B cell (primary cell): ENCODE measurements around the gene SGTA. TPM values are rescaled to one million over a fixed set of nuclear protein-coding genes. Genes with fewer than 3 reads are reported as not detected.
A peak's percentile ranks its signal among the peaks of the same experiment; 100 is the strongest.

Experiments
- ATAC-seq: fragments of 200-7000 bp; cut with Tn5 transposase; one replicate; pipeline ENCODE4 v1.10.0; 2021; ENCODE audit warnings: low read depth, mild to moderate bottlenecking, moderate number of reproducible peaks, moderate library complexity
- CTCF ChIA-PET: fragments of 350-600 bp; sonication (Branson Sonifier 250); formaldehyde crosslinking; loops from one replicate; lab custom pipeline; 2021; ENCODE audit warnings: antibody characterized with exemption, inconsistent platforms; lab: Charles Lee
- POLR2A ChIA-PET: fragments of 350-600 bp; sonication (Branson Sonifier 250); formaldehyde crosslinking; loops from one replicate; lab custom pipeline; 2021; ENCODE audit warnings: antibody characterized with exemption; lab: Charles Lee
- DNase-seq: peaks from one replicate; pipeline ENCODE4 v3.0.0; 2013
- H2AFZ ChIP-seq: 2 replicates; pipeline ENCODE4 v1.6.1; 2012; ENCODE audit warnings: mild to moderate bottlenecking, low read depth, low read length; ENCODE audit not compliant: insufficient read depth, poor library complexity, severe bottlenecking
- H3K27ac ChIP-seq, 2 donors: 1 replicate in 1 of 2; 2 replicates in 1 of 2; pipeline ENCODE4 v1.5.1; 2012 to 2013; ENCODE audit warnings: low read length in 2 of 2, mild to moderate bottlenecking in 2 of 2, moderate library complexity in 1 of 2
- H3K27me3 ChIP-seq, 4 experiments: fragments of 200-600 bp in 1 of 4; sonication (generic) in 1 of 4; replicated peaks in 1 of 4; 1 replicate in 2 of 4; 2 replicates in 2 of 4; pipeline versions ENCODE4 v1.6.1 to v1.7.0; 2013 to 2016; ENCODE audit warnings: low read length in 3 of 4, mild to moderate bottlenecking in 2 of 4, mixed read lengths in 1 of 4, moderate library complexity in 1 of 4; ENCODE audit not compliant: insufficient read depth in 4 of 4, control insufficient read depth in 3 of 4; ENCODE audit errors: control extremely low read depth in 1 of 4
- H3K36me3 ChIP-seq, 2 experiments: replicated peaks in 1 of 2; 1 replicate in 1 of 2; 2 replicates in 1 of 2; pipeline versions ENCODE4 v1.6.1 to v1.7.1; 2013; ENCODE audit warnings: low read length in 1 of 2; ENCODE audit not compliant: insufficient read depth in 2 of 2, control insufficient read depth in 1 of 2; ENCODE audit errors: control extremely low read depth in 1 of 2, extremely low read depth in 1 of 2
- H3K4me1 ChIP-seq, 2 donors: fragments of 200-600 bp in 1 of 2; sonication (generic) in 1 of 2; 1 replicate in 1 of 2; 2 replicates in 1 of 2; pipeline versions ENCODE4 v1.5.1 to v1.6.1; 2013 to 2017; ENCODE audit warnings: low read length in 2 of 2; ENCODE audit not compliant: control insufficient read depth in 2 of 2, insufficient read depth in 2 of 2
- H3K4me2 ChIP-seq: replicated peaks from 2 replicates; pipeline ENCODE3; 2012; ENCODE audit warnings: mild to moderate bottlenecking, low read depth, low read length; ENCODE audit not compliant: poor library complexity, severe bottlenecking
- H3K4me3 ChIP-seq, 5 experiments: fragments of 200-600 bp in 1 of 5; sonication (generic) in 1 of 5; 1 replicate in 3 of 5; 2 replicates in 2 of 5; pipeline versions ENCODE4 v1.5.1 to v1.7.0; 2011 to 2016; ENCODE audit warnings: low read length in 4 of 5, mild to moderate bottlenecking in 4 of 5, low read depth in 2 of 5, control low read depth in 1 of 5, moderate library complexity in 1 of 5; ENCODE audit not compliant: insufficient read depth in 1 of 5; ENCODE audit errors: control extremely low read depth in 1 of 5, extremely low read depth in 1 of 5
- H3K79me2 ChIP-seq: fragments of 200-600 bp; sonication (generic); one replicate; pipeline ENCODE4 v1.6.0; 2016; ENCODE audit warnings: low read length; ENCODE audit not compliant: control insufficient read depth, insufficient read depth
- H3K9ac ChIP-seq: fragments of 200-600 bp; sonication (generic); 2 replicates; pipeline ENCODE4 v1.6.1; 2017; ENCODE audit warnings: mild to moderate bottlenecking, low read length, moderate library complexity
- H3K9me3 ChIP-seq, 3 donors: one replicate each; pipeline versions ENCODE4 v1.6.1 to v1.7.1; 2013; ENCODE audit warnings: low read length in 2 of 3; ENCODE audit not compliant: control insufficient read depth in 2 of 3, insufficient read depth in 1 of 3; ENCODE audit errors: control extremely low read depth in 1 of 3
- H4K20me1 ChIP-seq: 2 replicates; pipeline ENCODE4 v1.6.0; 2012; ENCODE audit warnings: mild to moderate bottlenecking, low read length; ENCODE audit not compliant: insufficient read depth, control insufficient read depth, poor library complexity, severe bottlenecking
- H3K27ac Mint-ChIP-seq: one replicate; pipeline ENCODE4 v1.8.0; 2021; ENCODE audit warnings: mixed read lengths
- H3K27me3 Mint-ChIP-seq: one replicate; pipeline ENCODE4 v1.8.0; 2021; ENCODE audit warnings: mixed read lengths
- H3K4me1 Mint-ChIP-seq: one replicate; pipeline ENCODE4 v1.8.0; 2021; ENCODE audit warnings: mixed read lengths
- H3K4me3 Mint-ChIP-seq: one replicate; pipeline ENCODE4 v1.8.0; 2021; ENCODE audit warnings: mixed read lengths
- H3K9me3 Mint-ChIP-seq: one replicate; pipeline ENCODE4 v1.8.0; 2022; ENCODE audit warnings: mixed read lengths; ENCODE audit not compliant: insufficient read depth
- EZH2 ChIP-seq: IDR thresholded peaks from 2 replicates; pipeline ENCODE4 v1.6.1; 2012; ENCODE audit warnings: borderline replicate concordance, low read depth, mild to moderate bottlenecking, moderate library complexity, low read length; ENCODE audit not compliant: insufficient read depth, poor library complexity, severe bottlenecking
- WGBS: methylation state at CpG from one replicate; pipeline ENCODE4 v1.1.5; 2013; ENCODE audit warnings: missing lambda C conversion rate; ENCODE audit not compliant: insufficient coverage; 5-methylcytosine and 5-hydroxymethylcytosine counted together
- intact Hi-C: fragments of 100-400 bp; cut with micrococcal nuclease; formaldehyde crosslinking; loops from one replicate; pipeline ENCODE4 v1.10.0; 2022
- polyA plus RNA-seq: library from polyadenylated mRNA; depleted of rRNA; stranded (reverse); fragments of >200 nt; gene quantifications from 2 replicates; pipeline ENCODE4 v1.2.3, GENCODE V29; 2012
- total RNA-seq, 2 donors: library from RNA; stranded (reverse); fragments of 120-200 nt in 1 of 2; gene quantifications; 1 replicate in 1 of 2; 2 replicates in 1 of 2; pipeline versions ENCODE4 v1.2.3 to v1.2.4, GENCODE V29; 2013 to 2022
- TF ChIP-seq, protein P1 (sequence below): fragments of 200-600 bp; IDR thresholded peaks from one replicate; pipeline ENCODE4 v1.8.0; 2022; ENCODE audit warnings: antibody characterized with exemption, mild to moderate bottlenecking

SGTA gene
- total and polyA plus RNA-seq, 2 donors (not counting 1 experiment from before 2014, with no cell fraction given): 36.6 to 42.0 TPM

DNA sequence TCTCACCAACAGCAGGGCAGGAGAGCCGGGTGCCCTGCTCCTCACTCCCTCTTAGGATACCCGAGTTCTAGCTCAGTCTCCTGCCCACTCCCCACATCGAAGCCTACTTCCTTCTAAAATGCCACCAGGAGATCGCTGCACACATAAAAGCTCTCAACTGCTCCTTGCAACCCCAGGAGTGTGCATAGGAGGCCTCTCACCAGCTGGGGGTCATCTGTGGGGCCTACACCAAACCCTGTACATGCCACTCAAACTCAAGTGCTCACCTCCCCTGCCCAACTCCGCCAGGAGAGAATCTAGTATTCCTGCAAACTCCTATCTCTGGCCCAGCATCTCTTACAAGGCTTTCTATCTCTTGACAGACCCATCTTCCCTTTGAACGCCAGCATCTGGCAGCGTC, 2.8 kb downstream of the SGTA start:
- H3K4me1 Mint-ChIP-seq: peaks cover 55% of the 10 kb centered on the region

DNA sequence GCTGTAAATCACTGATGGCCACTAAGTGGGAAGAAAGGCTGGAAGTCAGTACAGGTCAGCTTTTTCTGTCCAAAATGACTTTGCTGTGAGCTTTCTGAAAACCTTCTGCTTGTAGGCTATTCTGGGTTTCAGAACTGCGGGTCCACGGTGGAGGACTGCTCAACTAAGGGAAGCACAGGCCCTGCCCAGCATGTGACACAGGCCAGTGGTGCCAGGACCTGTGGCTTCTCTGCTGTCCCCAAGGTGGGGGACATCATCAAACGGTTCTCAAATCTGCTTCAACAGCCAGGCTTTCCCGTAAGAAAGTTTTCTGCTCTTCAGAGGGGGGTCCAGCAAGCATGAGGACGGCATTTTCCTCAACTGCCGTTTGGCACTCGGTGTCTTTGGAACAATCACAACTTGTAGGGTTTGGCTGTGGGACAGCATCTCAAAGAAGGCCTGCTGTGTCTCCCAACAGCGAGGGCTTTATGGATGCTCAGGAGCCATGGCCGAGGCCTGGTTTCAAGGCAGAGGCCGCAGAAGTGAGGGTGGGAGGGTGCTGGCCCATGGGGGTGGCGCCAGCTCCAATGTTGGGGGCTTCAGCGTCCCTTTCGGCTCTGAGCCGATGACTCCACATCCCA, 3.8 kb downstream of the SGTA start:
- H3K27me3 ChIP-seq: no peaks in the 10 kb centered on the region
- CTCF ChIA-PET: no interaction called here
- H3K36me3 ChIP-seq: peaks cover 0 to 3% of the 10 kb centered on the region in 2 experiments
- no peak for ATAC-seq
- POLR2A ChIA-PET: no interaction called here
- intact Hi-C loops: no loop called here
- no peak overlapping the region for H3K27ac Mint-ChIP-seq
- H4K20me1 ChIP-seq: peaks cover 30% of the 10 kb centered on the region
- H3K9ac ChIP-seq: no peak overlapping the region
- H3K27ac ChIP-seq: no peak overlapping the region
- H3K4me1 ChIP-seq: peaks cover 24 to 44% of the 10 kb centered on the region in 2 donors
- no peaks in the 10 kb centered on the region for H3K27me3 Mint-ChIP-seq
- H3K9me3 Mint-ChIP-seq: no peaks in the 10 kb centered on the region
- H3K4me2 ChIP-seq: no peak overlapping the region
- H2AFZ ChIP-seq: no peak overlapping the region
- H3K79me2 ChIP-seq: peaks cover 89% of the 10 kb centered on the region
- no peak for TF ChIP-seq EZH2
- no peak for DNase-seq
- H3K4me1 Mint-ChIP-seq: peaks cover 57% of the 10 kb centered on the region
- no peaks in the 10 kb centered on the region for H3K9me3 ChIP-seq
- no peak overlapping the region for H3K4me3 Mint-ChIP-seq
- 91% methylated on average over 10 of the region's 14 CpGs for WGBS
- H3K4me3 ChIP-seq: no peak overlapping the region

More for the DNA sequence above, 2.8 kb downstream of the SGTA start:
- ATAC-seq (no peak), DNase-seq (no peak)
- Mint-ChIP-seq H3K27me3 (no peaks in the 10 kb centered on the region), H3K4me3 (peak overlapping the region; percentile 11), H3K27ac (peak overlapping the region; percentile 43), H3K9me3 (no peaks in the 10 kb centered on the region)
- 94% methylated on average over 7 of the region's 7 CpGs for WGBS
- H3K27me3 ChIP-seq: no peaks in the 10 kb centered on the region
- H3K27ac ChIP-seq: no peak overlapping the region
- H3K79me2 ChIP-seq: peaks cover 79% of the 10 kb centered on the region
- H4K20me1 ChIP-seq: peaks cover 23% of the 10 kb centered on the region
- H3K9ac ChIP-seq: no peak overlapping the region
- no peaks in the 10 kb centered on the region for H3K9me3 ChIP-seq
- POLR2A ChIA-PET: no interaction called here
- peaks cover 0 to 3% of the 10 kb centered on the region in 2 experiments for H3K36me3 ChIP-seq
- no peak overlapping the region for H3K4me2 ChIP-seq
- intact Hi-C loops: no loop called here
- H3K4me1 ChIP-seq: peaks cover 26 to 42% of the 10 kb centered on the region in 2 donors
- CTCF ChIA-PET: no interaction called here
- H3K4me3 ChIP-seq: no peak overlapping the region
- no peak for TF ChIP-seq EZH2
- TF ChIP-seq, protein P1, sequence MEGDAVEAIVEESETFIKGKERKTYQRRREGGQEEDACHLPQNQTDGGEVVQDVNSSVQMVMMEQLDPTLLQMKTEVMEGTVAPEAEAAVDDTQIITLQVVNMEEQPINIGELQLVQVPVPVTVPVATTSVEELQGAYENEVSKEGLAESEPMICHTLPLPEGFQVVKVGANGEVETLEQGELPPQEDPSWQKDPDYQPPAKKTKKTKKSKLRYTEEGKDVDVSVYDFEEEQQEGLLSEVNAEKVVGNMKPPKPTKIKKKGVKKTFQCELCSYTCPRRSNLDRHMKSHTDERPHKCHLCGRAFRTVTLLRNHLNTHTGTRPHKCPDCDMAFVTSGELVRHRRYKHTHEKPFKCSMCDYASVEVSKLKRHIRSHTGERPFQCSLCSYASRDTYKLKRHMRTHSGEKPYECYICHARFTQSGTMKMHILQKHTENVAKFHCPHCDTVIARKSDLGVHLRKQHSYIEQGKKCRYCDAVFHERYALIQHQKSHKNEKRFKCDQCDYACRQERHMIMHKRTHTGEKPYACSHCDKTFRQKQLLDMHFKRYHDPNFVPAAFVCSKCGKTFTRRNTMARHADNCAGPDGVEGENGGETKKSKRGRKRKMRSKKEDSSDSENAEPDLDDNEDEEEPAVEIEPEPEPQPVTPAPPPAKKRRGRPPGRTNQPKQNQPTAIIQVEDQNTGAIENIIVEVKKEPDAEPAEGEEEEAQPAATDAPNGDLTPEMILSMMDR: no peak
- no peak overlapping the region for H2AFZ ChIP-seq
